Natural killer cell (primary cell): ENCODE measurements around the gene OXNAD1. TPM values are rescaled to one million over a fixed set of nuclear protein-coding genes. Genes with fewer than 3 reads are reported as not detected.

Experiments
- ATAC-seq, 3 donors: fragments of 150-1000 bp in 2 of 3; fragments of 200-7000 bp in 1 of 3; cut with Tn5 transposase; 1 replicate in 1 of 3; 2 replicates in 2 of 3; pipeline ENCODE4 v1.10.0; 2021; ENCODE audit warnings: mild to moderate bottlenecking in 2 of 3, moderate library complexity in 2 of 3
- DNase-seq, 2 donors: peaks; one replicate each; pipeline versions ENCODE4 v3.0.0 to v3.0.0-alpha.2; 2013 to 2021; ENCODE audit warnings: mixed read lengths in 1 of 2
- H3K27ac ChIP-seq: one replicate; pipeline ENCODE4 v1.5.1; 2013; ENCODE audit warnings: mild to moderate bottlenecking, low read length
- H3K27me3 ChIP-seq: one replicate; pipeline ENCODE4 v1.6.1; 2013; ENCODE audit warnings: low read length; ENCODE audit not compliant: control insufficient read depth, insufficient read depth
- H3K36me3 ChIP-seq: one replicate; pipeline ENCODE4 v1.6.1; 2013; ENCODE audit warnings: low read length; ENCODE audit not compliant: control insufficient read depth, insufficient read depth
- H3K4me1 ChIP-seq: one replicate; pipeline ENCODE4 v1.6.1; 2013; ENCODE audit warnings: low read length; ENCODE audit not compliant: control insufficient read depth, insufficient read depth
- H3K4me3 ChIP-seq: one replicate; pipeline ENCODE4 v1.5.1; 2013; ENCODE audit warnings: low read length
- H3K9me3 ChIP-seq: one replicate; pipeline ENCODE4 v1.6.1; 2013; ENCODE audit warnings: low read length; ENCODE audit not compliant: control insufficient read depth, insufficient read depth
- H3K27ac Mint-ChIP-seq, 2 donors: one replicate each; pipeline ENCODE4 v1.8.0; 2022; ENCODE audit warnings: mild to moderate bottlenecking in 2 of 2, mixed read lengths in 2 of 2, moderate library complexity in 1 of 2
- H3K27me3 Mint-ChIP-seq, 2 donors: one replicate each; pipeline ENCODE4 v1.8.0; 2022; ENCODE audit warnings: low read depth in 2 of 2, mixed read lengths in 2 of 2
- H3K36me3 Mint-ChIP-seq: one replicate; pipeline ENCODE4 v1.8.0; 2022; ENCODE audit warnings: mixed read lengths
- H3K4me1 Mint-ChIP-seq, 2 donors: one replicate each; pipeline ENCODE4 v1.8.0; 2022; ENCODE audit warnings: mixed read lengths in 2 of 2
- H3K4me3 Mint-ChIP-seq: one replicate; pipeline ENCODE4 v1.8.0; 2022; ENCODE audit warnings: mild to moderate bottlenecking, moderate library complexity, mixed read lengths
- H3K9me3 Mint-ChIP-seq, 2 donors: one replicate each; pipeline ENCODE4 v1.8.0; 2022; ENCODE audit warnings: mixed read lengths in 2 of 2
- WGBS: methylation state at CpG from one replicate; pipeline ENCODE4 v1.1.7; 2013; ENCODE audit warnings: missing lambda C conversion rate; ENCODE audit not compliant: insufficient coverage; 5-methylcytosine and 5-hydroxymethylcytosine counted together
- intact Hi-C: fragments of 100-400 bp; cut with micrococcal nuclease; formaldehyde crosslinking; loops from one replicate; pipeline ENCODE4 v1.14.2; 2022
- total RNA-seq, 4 donors: library from RNA; stranded (reverse); fragments of 120-200 nt in 1 of 4; gene quantifications; one replicate each; pipeline versions ENCODE4 v1.2.3 to v1.2.4, GENCODE V29; 2013 to 2022
- TF ChIP-seq, protein P1 (sequence below): fragments of 200-600 bp; IDR thresholded peaks from one replicate; pipeline ENCODE4 v1.8.0; 2022; ENCODE audit warnings: antibody characterized with exemption

OXNAD1 gene
- total RNA-seq, 3 donors from 2014 or later (not counting 1 experiment from before 2014, with no cell fraction given): 16.7 to 26.1 (median 22.3) TPM

- TF ChIP-seq, protein P1, sequence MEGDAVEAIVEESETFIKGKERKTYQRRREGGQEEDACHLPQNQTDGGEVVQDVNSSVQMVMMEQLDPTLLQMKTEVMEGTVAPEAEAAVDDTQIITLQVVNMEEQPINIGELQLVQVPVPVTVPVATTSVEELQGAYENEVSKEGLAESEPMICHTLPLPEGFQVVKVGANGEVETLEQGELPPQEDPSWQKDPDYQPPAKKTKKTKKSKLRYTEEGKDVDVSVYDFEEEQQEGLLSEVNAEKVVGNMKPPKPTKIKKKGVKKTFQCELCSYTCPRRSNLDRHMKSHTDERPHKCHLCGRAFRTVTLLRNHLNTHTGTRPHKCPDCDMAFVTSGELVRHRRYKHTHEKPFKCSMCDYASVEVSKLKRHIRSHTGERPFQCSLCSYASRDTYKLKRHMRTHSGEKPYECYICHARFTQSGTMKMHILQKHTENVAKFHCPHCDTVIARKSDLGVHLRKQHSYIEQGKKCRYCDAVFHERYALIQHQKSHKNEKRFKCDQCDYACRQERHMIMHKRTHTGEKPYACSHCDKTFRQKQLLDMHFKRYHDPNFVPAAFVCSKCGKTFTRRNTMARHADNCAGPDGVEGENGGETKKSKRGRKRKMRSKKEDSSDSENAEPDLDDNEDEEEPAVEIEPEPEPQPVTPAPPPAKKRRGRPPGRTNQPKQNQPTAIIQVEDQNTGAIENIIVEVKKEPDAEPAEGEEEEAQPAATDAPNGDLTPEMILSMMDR: no peak
- Histone ChIP-seq H3K27ac (no peak overlapping the region), H3K4me3 (no peak overlapping the region), H3K4me1 (peaks cover 8% of the 10 kb centered on the region), H3K36me3 (peaks cover 71% of the 10 kb centered on the region), H3K27me3 (no peaks in the 10 kb centered on the region), H3K9me3 (no peaks in the 10 kb centered on the region)
- WGBS: 100% methylated on average over 4 of the region's 4 CpGs
- peaks cover 19% of the 10 kb centered on the region for H3K36me3 Mint-ChIP-seq
- ATAC-seq (no peak), DNase-seq (no peak)
- intact Hi-C loops: no loop called here
- H3K27me3 Mint-ChIP-seq: no peaks in the 10 kb centered on the region
- H3K4me3 Mint-ChIP-seq: no peak overlapping the region
- H3K9me3 Mint-ChIP-seq: no peaks in the 10 kb centered on the region
- peaks cover 16 to 17% of the 10 kb centered on the region in 2 donors for H3K4me1 Mint-ChIP-seq
- H3K27ac Mint-ChIP-seq: peak overlapping the region in 1 of 2 donors; percentile 31
Measured at GRCh38 chr3:16323737-16324136, 58.7 kb downstream of the OXNAD1 start.

DNA sequence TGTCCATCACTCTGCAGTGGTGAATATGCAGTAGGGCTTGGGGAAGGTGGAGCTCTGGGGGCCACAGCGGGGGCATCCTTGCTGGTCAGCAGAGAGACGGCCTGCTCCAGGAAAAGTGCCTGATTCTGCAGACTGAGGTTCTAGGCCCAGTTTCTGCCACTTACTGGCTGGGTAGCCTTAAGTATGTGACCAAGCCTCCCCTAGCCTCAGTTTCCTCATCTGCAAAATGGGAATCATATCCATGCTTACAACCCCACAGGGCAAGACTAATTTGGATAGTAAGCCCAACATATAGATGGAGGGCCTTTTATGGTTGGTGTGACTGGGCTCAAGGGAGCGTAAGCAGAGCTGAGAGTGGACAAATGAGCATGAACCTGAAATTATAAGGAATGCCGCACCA, 60.8 kb downstream of the OXNAD1 start:
- intact Hi-C loops: no loop called here
- no peak overlapping the region for H3K4me3 ChIP-seq
- no peak for DNase-seq
- no peak for ATAC-seq
- Mint-ChIP-seq H3K4me1 (peaks cover 8 to 11% of the 10 kb centered on the region in 2 donors), H3K27ac (peak overlapping the region in 1 of 2 donors; percentile 9), H3K4me3 (no peak overlapping the region), H3K27me3 (no peaks in the 10 kb centered on the region), H3K9me3 (no peaks in the 10 kb centered on the region), H3K36me3 (peaks cover 17% of the 10 kb centered on the region)
- peaks cover 61% of the 10 kb centered on the region for H3K36me3 ChIP-seq
- no peaks in the 10 kb centered on the region for H3K4me1 ChIP-seq
- H3K27me3 ChIP-seq: no peaks in the 10 kb centered on the region
- 97% methylated on average over 4 of the region's 4 CpGs for WGBS
- TF ChIP-seq, protein P1: no peak
- H3K9me3 ChIP-seq: no peaks in the 10 kb centered on the region
- no peak overlapping the region for H3K27ac ChIP-seq

DNA sequence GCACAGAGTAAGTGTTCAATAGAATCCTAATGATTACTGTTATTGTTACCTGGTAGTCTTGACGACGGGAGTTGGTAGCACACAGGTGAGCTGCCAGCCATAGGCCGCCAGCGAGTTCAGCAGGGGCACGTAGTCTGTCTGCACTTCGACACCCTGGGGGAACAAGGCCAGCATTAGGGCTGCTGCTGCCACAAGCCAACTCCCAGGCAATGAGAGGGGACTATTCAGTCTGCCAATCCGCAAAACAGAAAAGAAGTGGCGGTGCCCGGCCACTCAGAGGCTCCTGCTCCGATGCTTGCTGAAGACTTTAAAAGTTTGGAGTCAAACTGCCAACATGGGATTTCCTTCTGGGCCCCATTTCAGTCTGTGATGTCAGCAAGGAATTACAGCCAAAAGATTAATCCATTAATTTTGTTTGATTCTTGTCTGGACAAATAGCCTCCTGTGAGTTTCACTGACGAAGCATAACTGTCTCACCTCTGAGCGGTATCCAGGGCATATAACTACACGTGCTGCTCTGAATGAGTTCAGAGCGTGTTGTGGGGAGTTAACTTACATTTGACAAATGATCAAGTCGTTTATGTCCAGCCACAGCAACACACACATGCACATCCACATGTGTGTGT, 61.8 kb downstream of the OXNAD1 start:
- Histone ChIP-seq H3K9me3 (peaks cover 3% of the 10 kb centered on the region), H3K27ac (no peak overlapping the region), H3K4me1 (no peaks in the 10 kb centered on the region), H3K4me3 (no peak overlapping the region), H3K27me3 (no peaks in the 10 kb centered on the region), H3K36me3 (peaks cover 59% of the 10 kb centered on the region)
- no peak overlapping the region for H3K27ac Mint-ChIP-seq
- no peaks in the 10 kb centered on the region for H3K27me3 Mint-ChIP-seq
- H3K4me1 Mint-ChIP-seq: peaks cover 5 to 14% of the 10 kb centered on the region in 2 donors
- DNase-seq: peak in 1 of 2 donors; percentile 3
- H3K9me3 Mint-ChIP-seq: peaks cover 3 to 4% of the 10 kb centered on the region in 2 donors
- TF ChIP-seq, protein P1: no peak
- no peak overlapping the region for H3K4me3 Mint-ChIP-seq
- 96% methylated on average over 15 of the region's 15 CpGs for WGBS
- intact Hi-C loops: no loop called here
- no peak for ATAC-seq
- H3K36me3 Mint-ChIP-seq: peaks cover 16% of the 10 kb centered on the region

GRCh38 chr3:16328124-16328523, 63.1 kb downstream of the OXNAD1 start:
- Mint-ChIP-seq H3K9me3 (peaks cover 5 to 7% of the 10 kb centered on the region in 2 donors), H3K36me3 (peaks cover 28% of the 10 kb centered on the region), H3K4me1 (peaks cover 9 to 26% of the 10 kb centered on the region in 2 donors), H3K27ac (peak overlapping the region in 1 of 2 donors; percentile 16), H3K4me3 (no peak overlapping the region), H3K27me3 (no peaks in the 10 kb centered on the region)
- no peaks in the 10 kb centered on the region for H3K4me1 ChIP-seq
- 95% methylated on average over 6 of the region's 6 CpGs for WGBS
- intact Hi-C loops: no loop called here
- no peak for ATAC-seq
- no peak overlapping the region for H3K4me3 ChIP-seq
- H3K27me3 ChIP-seq: no peaks in the 10 kb centered on the region
- peaks cover 3% of the 10 kb centered on the region for H3K9me3 ChIP-seq
- TF ChIP-seq, protein P1: no peak
- DNase-seq: peak in 1 of 2 donors; percentile 3
- no peak overlapping the region for H3K27ac ChIP-seq
- peaks cover 51% of the 10 kb centered on the region for H3K36me3 ChIP-seq
